ENCODE results near the gene PLPP1. TPM values are rescaled to one million over a fixed set of nuclear protein-coding genes. Genes with fewer than 3 reads are reported as not detected.
A peak's percentile ranks its signal among the peaks of the same experiment; 100 is the strongest.

PLPP1 gene
- total and polyA plus RNA-seq, 2 of the 13 experiments (the other 11 are each of a cell fraction or from before 2014, with no cell fraction given): 7.3 to 12.1 TPM

GRCh38 chr5:55534436-55535198 is at the start of gene PLPP1 (continued):
- TF ChIP-seq ZNF230 (CRISPR knock-in tag; IDR thresholded peaks at IDR 0.05): no peak; the same call in 1 of the 2 replicates
- TF ChIP-seq HIC2 (CRISPR knock-in tag; IDR thresholded peaks at IDR 0.05; ENCODE audit: low read depth): no peak
- TF ChIP-seq ZBTB39 (CRISPR knock-in tag; IDR thresholded peaks at IDR 0.05): no peak
- no peak for TF ChIP-seq KDM1A (CRISPR knock-in tag; IDR thresholded peaks at IDR 0.05)
- no peak for TF ChIP-seq ADNP (CRISPR knock-in tag; IDR thresholded peaks at IDR 0.05)
- TF ChIP-seq CEBPZ (IDR thresholded peaks at IDR 0.05; ENCODE audit: low read length): no peak
- TF ChIP-seq ZNF326 (CRISPR knock-in tag; IDR thresholded peaks at IDR 0.05; ENCODE audit: borderline replicate concordance): no peak
- TF ChIP-seq HCFC1 (IDR thresholded peaks at IDR 0.05; ENCODE audit: low read depth, low read length): no peak
- no peak; the same call in 1 of the 2 replicates for TF ChIP-seq BHLHE40 (IDR thresholded peaks at IDR 0.05; ENCODE audit: low read length)
- TF ChIP-seq ZNF576 (CRISPR knock-in tag; IDR thresholded peaks at IDR 0.05): no peak
- peak; percentile 86 for TF ChIP-seq KDM5B (CRISPR knock-in tag; IDR thresholded peaks at IDR 0.05; ENCODE audit: borderline replicate concordance)
- TF ChIP-seq HMG20A (CRISPR knock-in tag; IDR thresholded peaks at IDR 0.05; ENCODE audit: borderline replicate concordance): no peak
- peak; percentile 53; the same call in 1 of the 2 replicates for TF ChIP-seq ZBTB2 (CRISPR knock-in tag; IDR thresholded peaks at IDR 0.05; ENCODE audit: low read depth)
- no peak for TF ChIP-seq ZNF766 (CRISPR knock-in tag; IDR thresholded peaks at IDR 0.05; ENCODE audit: borderline replicate concordance)
- TF ChIP-seq NFYC (CRISPR knock-in tag; IDR thresholded peaks at IDR 0.05): peak; percentile 78
- TF ChIP-seq NPAS2 (CRISPR knock-in tag; IDR thresholded peaks at IDR 0.05; ENCODE audit: borderline replicate concordance): no peak
- peak; percentile 68; the same call in 1 of the 2 replicates for TF ChIP-seq ZNF749 (CRISPR knock-in tag; IDR thresholded peaks at IDR 0.05; ENCODE audit: borderline replicate concordance)
- no peak for TF ChIP-seq NFIB (CRISPR knock-in tag; IDR thresholded peaks at IDR 0.05; ENCODE audit: borderline replicate concordance)
- no peak; the same call in 1 of the 2 replicates for TF ChIP-seq KDM5A (IDR thresholded peaks at IDR 0.05; ENCODE audit: borderline replicate concordance, low read length)
- no peak for TF ChIP-seq NBN (conservative IDR thresholded peaks at IDR 0.05)

Measured in HepG2 (cell line).